Fibroblast of the aortic adventitia (primary cell): ENCODE data around the gene ITPRIPL2. TPM values are rescaled to one million over a fixed set of nuclear protein-coding genes. Genes with fewer than 3 reads are reported as not detected.

Source experiments
- DNase-seq: peaks from one replicate; pipeline ENCODE4 v3.0.0-alpha.2; 2010; ENCODE audit warnings: low read depth
- H3K4me3 ChIP-seq: 2 replicates; pipeline ENCODE4 v1.5.1; 2011; ENCODE audit warnings: low read depth, mild to moderate bottlenecking, control low read depth, low read length, moderate library complexity
- total RNA-seq: library from RNA; depleted of rRNA; stranded (reverse); fragments of >200 nt; gene quantifications from 2 replicates; pipeline ENCODE4 v1.2.3, GENCODE V29; 2012; ENCODE audit warnings: low replicate concordance
- TF ChIP-seq, protein P1 (sequence below): IDR thresholded peaks from 2 replicates; pipeline ENCODE4 v1.5.1; 2011; ENCODE audit warnings: mild to moderate bottlenecking, low read length, control low read depth, inconsistent platforms; ENCODE audit not compliant: insufficient read depth

The ITPRIPL2 gene
- total RNA-seq, 1 donor: 60.1 TPM

DNA sequence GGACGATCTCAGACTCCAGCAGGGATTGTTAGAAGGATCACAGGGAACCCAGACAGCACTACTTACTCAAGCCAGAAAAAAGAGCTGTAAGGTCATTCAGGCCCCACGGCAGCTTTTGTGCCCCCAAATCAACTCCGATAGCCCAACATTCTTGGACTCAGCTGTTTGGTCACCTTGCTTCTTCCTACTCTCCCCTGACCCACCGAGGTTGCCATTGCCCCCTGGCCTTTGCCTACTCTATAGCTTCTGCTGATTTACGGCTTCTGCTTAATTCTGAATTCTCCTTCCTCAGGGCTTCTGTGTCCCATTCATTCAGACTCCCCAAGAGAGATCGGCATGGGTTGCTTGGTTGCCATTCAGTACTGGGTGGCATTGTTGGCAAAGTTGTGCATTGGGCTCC, 8.6 kb upstream of the ITPRIPL2 start:
- DNase-seq: no peak
- no peak overlapping the region for H3K4me3 ChIP-seq
- TF ChIP-seq, protein P1, sequence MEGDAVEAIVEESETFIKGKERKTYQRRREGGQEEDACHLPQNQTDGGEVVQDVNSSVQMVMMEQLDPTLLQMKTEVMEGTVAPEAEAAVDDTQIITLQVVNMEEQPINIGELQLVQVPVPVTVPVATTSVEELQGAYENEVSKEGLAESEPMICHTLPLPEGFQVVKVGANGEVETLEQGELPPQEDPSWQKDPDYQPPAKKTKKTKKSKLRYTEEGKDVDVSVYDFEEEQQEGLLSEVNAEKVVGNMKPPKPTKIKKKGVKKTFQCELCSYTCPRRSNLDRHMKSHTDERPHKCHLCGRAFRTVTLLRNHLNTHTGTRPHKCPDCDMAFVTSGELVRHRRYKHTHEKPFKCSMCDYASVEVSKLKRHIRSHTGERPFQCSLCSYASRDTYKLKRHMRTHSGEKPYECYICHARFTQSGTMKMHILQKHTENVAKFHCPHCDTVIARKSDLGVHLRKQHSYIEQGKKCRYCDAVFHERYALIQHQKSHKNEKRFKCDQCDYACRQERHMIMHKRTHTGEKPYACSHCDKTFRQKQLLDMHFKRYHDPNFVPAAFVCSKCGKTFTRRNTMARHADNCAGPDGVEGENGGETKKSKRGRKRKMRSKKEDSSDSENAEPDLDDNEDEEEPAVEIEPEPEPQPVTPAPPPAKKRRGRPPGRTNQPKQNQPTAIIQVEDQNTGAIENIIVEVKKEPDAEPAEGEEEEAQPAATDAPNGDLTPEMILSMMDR: no peak

DNA sequence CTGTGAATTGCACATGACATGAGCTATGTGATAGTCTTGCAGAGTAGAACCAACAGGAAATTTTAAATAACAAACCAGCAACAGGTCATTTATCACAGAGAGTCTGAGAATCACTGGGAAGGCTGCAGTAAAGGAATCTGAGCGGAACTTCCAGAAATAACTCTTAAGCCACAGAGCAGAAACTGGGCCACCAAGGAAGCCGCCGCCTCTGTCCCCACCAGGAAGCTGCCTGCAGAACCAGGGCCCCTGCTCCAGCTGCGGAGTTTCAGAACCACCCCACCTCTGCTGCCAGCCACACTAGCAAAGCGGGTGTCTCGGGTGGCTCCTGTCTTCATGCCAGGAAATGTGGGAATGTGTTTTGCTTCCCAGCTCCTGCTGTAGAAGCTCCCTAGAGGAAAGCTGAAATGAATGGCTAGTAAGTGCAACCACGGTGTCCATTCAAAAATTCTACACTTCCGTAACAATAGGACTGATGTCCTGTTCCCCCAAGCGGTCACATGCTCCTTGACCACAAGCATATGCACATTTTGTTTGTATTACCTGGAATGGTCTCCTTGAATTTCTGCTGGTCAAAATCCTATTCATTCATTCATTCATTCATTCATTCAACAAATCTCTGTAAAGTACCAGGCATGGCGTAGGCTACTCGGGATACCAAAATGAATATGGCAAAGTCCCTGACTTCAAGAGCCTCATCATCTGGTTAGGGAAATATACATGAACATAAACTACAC, 7.7 kb upstream of the ITPRIPL2 start:
- DNase-seq: no peak
- TF ChIP-seq, protein P1: no peak
- no peak overlapping the region for H3K4me3 ChIP-seq

GRCh38 chr16:19106625-19107020, 7.1 kb upstream of the ITPRIPL2 start:
- TF ChIP-seq, protein P1: no peak
- H3K4me3 ChIP-seq: no peak overlapping the region
- no peak for DNase-seq

GRCh38 chr16:19108409-19109287, 5.1 kb upstream of the ITPRIPL2 start:
- no peak for DNase-seq
- H3K4me3 ChIP-seq: no peak overlapping the region
- TF ChIP-seq, protein P1: no peak

- no peak for DNase-seq
- TF ChIP-seq, protein P1: no peak
- no peak overlapping the region for H3K4me3 ChIP-seq
Measured at GRCh38 chr16:19109288-19109664, 4.5 kb upstream of the ITPRIPL2 start.

DNA sequence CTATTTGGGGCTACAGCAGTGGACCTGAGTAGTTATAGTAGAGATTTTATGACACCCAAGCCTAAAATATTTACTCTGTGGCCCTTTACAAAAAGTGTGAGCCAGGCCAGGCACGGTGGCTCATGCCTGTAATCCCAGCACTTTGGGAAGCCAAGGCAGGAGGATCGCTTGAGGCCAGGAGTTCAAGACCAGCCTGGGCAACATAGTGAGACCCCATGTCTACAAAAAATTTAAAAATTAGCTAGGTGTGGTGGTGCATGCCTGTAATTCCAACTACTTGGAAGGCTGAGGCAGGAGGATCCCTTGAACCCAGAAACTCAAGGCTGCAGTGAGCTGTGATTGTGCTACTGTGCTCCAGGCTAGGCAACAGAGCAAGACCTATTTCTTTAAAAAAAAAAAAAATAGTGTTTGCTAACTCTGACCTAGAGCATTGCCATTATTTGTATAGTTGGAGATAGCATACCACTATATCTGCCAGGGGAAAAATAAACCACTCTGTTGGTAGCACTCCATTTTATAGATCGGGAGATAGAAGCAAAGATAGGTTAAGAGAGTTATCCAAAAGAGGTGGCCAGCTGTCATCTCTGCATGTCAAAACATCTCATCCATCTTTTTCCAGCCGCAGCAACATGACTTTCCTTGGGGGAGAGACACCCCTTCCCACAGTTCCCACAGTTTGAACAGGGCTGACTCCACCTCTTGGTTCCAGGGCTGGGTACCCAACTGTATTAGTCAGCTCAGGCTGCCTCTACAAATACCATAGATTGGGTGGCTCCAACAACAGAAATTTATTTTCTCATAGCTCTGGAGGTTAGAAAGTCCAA, 3.0 kb upstream of the ITPRIPL2 start:
- no peak for DNase-seq
- TF ChIP-seq, protein P1: no peak
- H3K4me3 ChIP-seq: no peak overlapping the region
